GM12878 (cell line): ENCODE results near the gene FANCM. TPM values are rescaled to one million over a fixed set of nuclear protein-coding genes. Genes with fewer than 3 reads are reported as not detected.

Experiments used
- ATAC-seq: fragments of 200-7000 bp; cut with Tn5 transposase; 3 replicates; pipeline ENCODE4 v1.9.1; 2020; ENCODE audit warnings: mild to moderate bottlenecking, moderate library complexity
- BruUV-seq: library from RNA; stranded (reverse); fragments of 400-500 nt; replicated peaks from 2 replicates; lab custom pipeline; 2021; lab: Mats Ljungman, UMichigan
- CTCF ChIA-PET: fragments of 300-600 bp; sonication (Branson Sonifier 250); formaldehyde crosslinking; extraction: SDS; loops from one replicate; lab custom pipeline; 2021; ENCODE audit warnings: inconsistent platforms; lab: Yijun Ruan, JAX
- POLR2A ChIA-PET: fragments of 350-600 bp; formaldehyde crosslinking; extraction: SDS; loops from one replicate; lab custom pipeline; 2021; ENCODE audit warnings: inconsistent platforms; lab: Charles Lee
- RAD21 ChIA-PET: fragments of 300-600 bp; sonication (Branson Sonifier 250); formaldehyde crosslinking; loops from one replicate; lab custom pipeline; 2023; ENCODE audit warnings: antibody characterized with exemption; ENCODE audit not compliant: unreplicated experiment; lab: Charles Lee
- SMC1A ChIA-PET: fragments of 300-600 bp; sonication (Branson Sonifier 250); formaldehyde crosslinking; loops from one replicate; lab custom pipeline; 2023; ENCODE audit not compliant: unreplicated experiment, uncharacterized antibody; lab: Charles Lee
- DNase-seq: peaks from one replicate; pipeline ENCODE4 v3.0.0-alpha.2; 2011; ENCODE audit warnings: low read depth, low spot score
- FAIRE-seq: peaks from 3 replicates; lab custom pipeline; 2011; peaks lifted over from hg19 to GRCh38; lab: Jason Lieb, UNC
- H2AFZ ChIP-seq: 2 replicates; pipeline ENCODE4 v1.6.0; 2011; ENCODE audit warnings: low read depth, low read length, control low read depth; ENCODE audit not compliant: control insufficient read depth
- H3K27ac ChIP-seq: 2 replicates; pipeline ENCODE4 v1.5.1; 2011; ENCODE audit warnings: control low read depth; ENCODE audit not compliant: control insufficient read depth, insufficient read depth
- H3K27me3 ChIP-seq, 2 experiments: replicated peaks in 1 of 2; 2 replicates each; pipeline versions ENCODE4 v1.6.0 to v1.6.1; 2011; ENCODE audit warnings: low read length in 1 of 2; ENCODE audit not compliant: control insufficient read depth in 2 of 2, insufficient read depth in 2 of 2
- H3K36me3 ChIP-seq, 2 experiments: 2 replicates each; pipeline ENCODE4 v1.5.1; 2011; ENCODE audit warnings: low read length in 1 of 2; ENCODE audit not compliant: control insufficient read depth in 2 of 2, insufficient read depth in 2 of 2
- H3K4me1 ChIP-seq: 2 replicates; pipeline ENCODE4 v1.6.1; 2011; ENCODE audit warnings: mild to moderate bottlenecking, low read length, moderate library complexity, mixed read lengths; ENCODE audit not compliant: control insufficient read depth, insufficient read depth
- H3K4me2 ChIP-seq: 2 replicates; pipeline ENCODE4 v1.6.0; 2011; ENCODE audit warnings: control low read depth; ENCODE audit not compliant: control insufficient read depth, insufficient read depth
- H3K4me3 ChIP-seq: fragments of 200-600 bp; sonication (generic); 2 replicates; pipeline ENCODE4 v1.5.1; 2016
- H3K79me2 ChIP-seq: 2 replicates; pipeline ENCODE4 v1.6.0; 2011; ENCODE audit warnings: low read length; ENCODE audit not compliant: control insufficient read depth, insufficient read depth
- H3K9ac ChIP-seq: 2 replicates; pipeline ENCODE4 v1.8.0; 2011; ENCODE audit warnings: low read length, control low read depth, mixed read lengths; ENCODE audit not compliant: control insufficient read depth, insufficient read depth
- H3K9me3 ChIP-seq: replicated peaks from 3 replicates; pipeline ENCODE4 v1.5.1; 2011; ENCODE audit warnings: mild to moderate bottlenecking, low read length; ENCODE audit not compliant: control insufficient read depth, insufficient read depth
- H4K20me1 ChIP-seq: 2 replicates; pipeline ENCODE4 v1.6.0; 2011; ENCODE audit not compliant: control insufficient read depth, insufficient read depth
- CHD2 ChIP-seq: IDR thresholded peaks from 2 replicates; pipeline ENCODE4 v1.6.1; 2011; ENCODE audit warnings: low read depth, low read length, improper control_type of control experiment, borderline replicate concordance
- DPF2 ChIP-seq: fragments of 450-650 bp; IDR thresholded peaks from 2 replicates; pipeline ENCODE4 v1.6.1; 2017; ENCODE audit warnings: mild to moderate bottlenecking
- EP300 ChIP-seq, 2 experiments: fragments of 150-350 bp in 1 of 2; IDR thresholded peaks; 2 replicates each; pipeline ENCODE4 v1.6.1; 2011 to 2012; ENCODE audit warnings: low read depth in 2 of 2, low read length in 2 of 2, borderline replicate concordance in 1 of 2, improper control_type of control experiment in 1 of 2, inconsistent platforms in 1 of 2; ENCODE audit not compliant: control insufficient read depth in 1 of 2
- FOXK2 ChIP-seq: fragments of 450-650 bp; IDR thresholded peaks from 2 replicates; pipeline ENCODE4 v1.6.1; 2017; ENCODE audit warnings: mild to moderate bottlenecking, moderate library complexity
- GABPA ChIP-seq: IDR thresholded peaks from 2 replicates; pipeline ENCODE4 v1.6.1; 2014; ENCODE audit warnings: antibody characterized with exemption, low read depth, mild to moderate bottlenecking, inconsistent platforms
- JUND ChIP-seq: IDR thresholded peaks from 2 replicates; pipeline ENCODE4 v1.6.1; 2012; ENCODE audit warnings: low read depth, mild to moderate bottlenecking, low read length, improper control_type of control experiment, moderate library complexity
- MTA2 ChIP-seq: fragments of 450-650 bp; IDR thresholded peaks from 2 replicates; pipeline ENCODE4 v1.6.1; 2016; ENCODE audit warnings: low read depth, mild to moderate bottlenecking, moderate library complexity
- NFIC ChIP-seq: IDR thresholded peaks from 2 replicates; pipeline ENCODE4 v1.6.1; 2012; ENCODE audit warnings: low read depth, mild to moderate bottlenecking, inconsistent platforms, low read length, moderate library complexity
- NFXL1 ChIP-seq: fragments of 450-650 bp; IDR thresholded peaks from 2 replicates; pipeline ENCODE4 v1.6.1; 2017; ENCODE audit warnings: antibody characterized with exemption, mild to moderate bottlenecking, borderline replicate concordance
- PKNOX1 ChIP-seq: fragments of 450-650 bp; IDR thresholded peaks from 2 replicates; pipeline ENCODE4 v1.6.1; 2016; ENCODE audit warnings: mild to moderate bottlenecking
- POLR2A ChIP-seq: IDR thresholded peaks from 2 replicates; pipeline ENCODE4 v1.6.1; 2011; ENCODE audit warnings: low read depth, mild to moderate bottlenecking, low read length
- RCOR1 ChIP-seq: conservative IDR thresholded peaks from 2 replicates; pipeline ENCODE4 v1.6.1; 2012; ENCODE audit warnings: low read depth, low read length, improper control_type of control experiment
- SIX5 ChIP-seq: IDR thresholded peaks from 2 replicates; pipeline ENCODE4 v1.6.1; 2011; ENCODE audit warnings: mild to moderate bottlenecking, low read depth, low read length, moderate library complexity; ENCODE audit not compliant: severe bottlenecking
- ZNF384 ChIP-seq: IDR thresholded peaks from 2 replicates; pipeline ENCODE4 v1.6.1; 2012; ENCODE audit warnings: low read depth, mild to moderate bottlenecking, low read length, improper control_type of control experiment, borderline replicate concordance
- WGBS: methylation state at CpG from one replicate; pipeline ENCODE4 v1.1.6; 2016; ENCODE audit warnings: low lambda C conversion rate; ENCODE audit not compliant: insufficient replicate concordance, insufficient coverage; ENCODE audit errors: missing lambda C conversion rate; 5-methylcytosine and 5-hydroxymethylcytosine counted together
- in situ Hi-C: fragments of 300-500 bp; cut with MboI; formaldehyde crosslinking; loops from 9 replicates; pipeline ENCODE4 v1.14.3; 2018; ENCODE audit warnings: mixed read lengths
- intact Hi-C: fragments of 100-400 bp; cut with micrococcal nuclease; formaldehyde crosslinking; loops from one replicate; pipeline ENCODE4 v1.14.2; 2022; ENCODE audit not compliant: unreplicated experiment
- polyA plus RNA-seq, 11 experiments: library from polyadenylated mRNA; depleted of rRNA in 4 of 11; unstranded in 6 of 11; stranded (reverse) in 5 of 11; fragments of >200 nt; fragmentation: Nextera tagmentation in 4 of 11; fragmentation: Illumina TruSeq in 1 of 11; extraction: Ambion mirVana in 4 of 11; extraction: Trizol in 1 of 11; gene quantifications; 1 replicate in 1 of 11; 2 replicates in 10 of 11; pipeline versions ENCODE4 v1.2.1 to v1.2.3, GENCODE V29; 2011 to 2016; ENCODE audit warnings: inconsistent platforms in 2 of 11, missing spikeins in 2 of 11, low read depth in 1 of 11
- total RNA-seq, 4 experiments: library from RNA; depleted of rRNA in 3 of 4; stranded (reverse); fragments of >200 nt in 3 of 4; fragmentation: Illumina TruSeq in 1 of 4; extraction: Trizol in 1 of 4; gene quantifications; 2 replicates each; pipeline versions ENCODE4 v1.2.1 to v1.2.3, GENCODE V29; 2013 to 2021
- TF ChIP-seq, protein P1 (sequence below): fragments of 450-650 bp; formaldehyde crosslinking; IDR thresholded peaks from 2 replicates; pipeline ENCODE4 v1.4.0; 2022; ENCODE audit warnings: mild to moderate bottlenecking, moderate library complexity

Gene FANCM
- total and polyA plus RNA-seq, 10 of the 15 experiments (the other 5 are each of a cell fraction or from before 2014, with no cell fraction given) = 6.4 to 17.6 (median 10.6) TPM

DNA sequence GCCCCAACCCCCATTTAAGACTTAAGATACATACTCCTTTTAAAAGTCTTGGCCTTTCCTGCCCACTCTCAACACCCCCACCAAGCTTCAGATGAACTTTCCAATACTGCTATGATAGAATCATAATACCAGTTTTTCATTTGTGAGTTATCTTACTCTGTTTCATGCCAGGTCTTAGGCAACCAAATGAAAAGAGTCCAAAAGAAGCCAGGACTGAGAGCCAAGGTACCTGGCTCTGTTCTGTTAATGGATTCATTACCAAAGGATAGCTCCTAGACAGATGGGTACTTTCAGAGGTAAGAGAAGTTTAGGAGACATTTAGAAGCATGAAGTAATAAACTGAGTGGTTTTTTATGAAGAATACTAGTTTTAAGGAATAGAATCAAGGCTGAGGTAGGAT is 34.2 kb downstream of the FANCM start:
- Histone ChIP-seq H3K79me2 (no peaks in the 10 kb centered on the region), H3K36me3 (peaks cover 0 to 4% of the 10 kb centered on the region in 2 experiments; a peak in 3 of 4 replicates), H4K20me1 (no peaks in the 10 kb centered on the region), H3K4me1 (no peaks in the 10 kb centered on the region), H3K4me3 (no peak overlapping the region), H3K27ac (no peak overlapping the region), H3K27me3 (no peaks in the 10 kb centered on the region), H3K9me3 (no peaks in the 10 kb centered on the region), H3K9ac (no peak overlapping the region), H2AFZ (no peak overlapping the region), H3K4me2 (no peak overlapping the region)
- ChIA-PET POLR2A (interaction anchor here (1.1 kb wide), 1 partner anchor 9 kb away, joined by 3 read pairs; no protein-coding TSS in a partner anchor), CTCF (interaction anchor here (1.1 to 2.0 kb wide), 3 partner anchors 12 to 99 kb away, joined by 3 to 7 read pairs (median 4); no protein-coding TSS in a partner anchor), RAD21 (no interaction called here), SMC1A (no interaction called here)
- no TSS peak for BruUV-seq
- ATAC-seq (no peak), FAIRE-seq (no peak), DNase-seq (no peak)
- in situ Hi-C loops (no loop called here), intact Hi-C loops (no loop called here)
- TF ChIP-seq FOXK2 (no peak), PKNOX1 (no peak), NFXL1 (no peak), POLR2A (no peak), CHD2 (no peak)

DNA sequence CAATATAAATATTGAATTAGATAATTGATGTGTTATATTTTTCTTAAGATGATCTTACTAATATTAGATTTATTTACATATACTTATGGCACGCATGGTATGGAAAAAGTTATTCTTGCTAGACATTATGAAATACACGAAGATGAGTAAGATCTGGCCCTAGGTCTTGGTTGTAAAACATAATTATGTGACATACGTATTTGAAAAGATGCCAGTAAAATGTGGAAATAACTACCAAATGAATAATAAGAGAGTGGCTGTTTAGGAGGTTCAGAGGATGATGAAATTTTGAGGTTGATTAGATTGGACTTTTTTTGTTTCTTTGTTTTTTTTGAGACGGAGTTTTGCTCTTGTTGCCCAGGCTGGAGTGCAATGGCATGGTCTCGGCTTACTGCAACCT is 41.3 kb downstream of the FANCM start:
- ChIA-PET RAD21 (no interaction called here), SMC1A (interaction anchor here (1.4 kb wide), 1 partner anchor 77 kb away, joined by 4 read pairs; no protein-coding TSS in a partner anchor), CTCF (interaction anchor here (1.2 kb wide), 1 partner anchor 19 kb away, joined by 5 read pairs; no protein-coding TSS in a partner anchor), POLR2A (no interaction called here)
- in situ Hi-C loops (no loop called here), intact Hi-C loops (no loop called here)
- Histone ChIP-seq H3K27me3 (no peaks in the 10 kb centered on the region), H2AFZ (no peak overlapping the region), H3K27ac (no peak overlapping the region), H3K9ac (no peak overlapping the region), H3K4me1 (no peaks in the 10 kb centered on the region), H3K36me3 (no peaks in the 10 kb centered on the region; a peak in 1 of 4 replicates), H3K79me2 (no peaks in the 10 kb centered on the region), H3K4me3 (no peak overlapping the region), H3K9me3 (no peaks in the 10 kb centered on the region), H4K20me1 (no peaks in the 10 kb centered on the region), H3K4me2 (no peak overlapping the region)
- FAIRE-seq (no peak), DNase-seq (no peak), ATAC-seq (no peak)
- 77% methylated on average over 5 of the region's 5 CpGs for WGBS
- no TSS peak for BruUV-seq
- TF ChIP-seq EP300 (IDR thresholded peaks at IDR 0.05; ENCODE audit: borderline replicate concordance in 1 of 2, control insufficient read depth in 1 of 2, low read depth in 2 of 2, low read length in 2 of 2) = no peak
- TF ChIP-seq ZNF384 = no peak
- TF ChIP-seq MTA2 = no peak
- no peak for TF ChIP-seq CHD2
- TF ChIP-seq GABPA = no peak
- no peak for TF ChIP-seq RCOR1
- TF ChIP-seq, protein P1, sequence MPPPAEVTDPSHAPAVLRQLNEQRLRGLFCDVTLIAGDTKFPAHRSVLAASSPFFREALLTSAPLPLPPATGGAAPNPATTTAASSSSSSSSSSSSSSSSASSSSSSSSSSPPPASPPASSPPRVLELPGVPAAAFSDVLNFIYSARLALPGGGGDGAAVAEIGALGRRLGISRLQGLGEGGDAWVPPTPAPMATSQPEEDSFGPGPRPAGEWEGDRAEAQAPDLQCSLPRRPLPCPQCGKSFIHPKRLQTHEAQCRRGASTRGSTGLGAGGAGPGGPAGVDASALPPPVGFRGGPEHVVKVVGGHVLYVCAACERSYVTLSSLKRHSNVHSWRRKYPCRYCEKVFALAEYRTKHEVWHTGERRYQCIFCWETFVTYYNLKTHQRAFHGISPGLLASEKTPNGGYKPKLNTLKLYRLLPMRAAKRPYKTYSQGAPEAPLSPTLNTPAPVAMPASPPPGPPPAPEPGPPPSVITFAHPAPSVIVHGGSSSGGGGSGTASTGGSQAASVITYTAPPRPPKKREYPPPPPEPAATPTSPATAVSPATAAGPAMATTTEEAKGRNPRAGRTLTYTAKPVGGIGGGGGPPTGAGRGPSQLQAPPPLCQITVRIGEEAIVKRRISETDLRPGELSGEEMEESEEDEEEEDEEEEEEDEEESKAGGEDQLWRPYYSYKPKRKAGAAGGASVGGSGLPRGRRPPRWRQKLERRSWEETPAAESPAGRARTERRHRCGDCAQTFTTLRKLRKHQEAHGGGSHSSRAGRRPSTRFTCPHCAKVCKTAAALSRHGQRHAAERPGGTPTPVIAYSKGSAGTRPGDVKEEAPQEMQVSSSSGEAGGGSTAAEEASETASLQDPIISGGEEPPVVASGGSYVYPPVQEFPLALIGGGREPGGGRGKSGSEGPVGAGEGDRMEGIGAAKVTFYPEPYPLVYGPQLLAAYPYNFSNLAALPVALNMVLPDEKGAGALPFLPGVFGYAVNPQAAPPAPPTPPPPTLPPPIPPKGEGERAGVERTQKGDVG (CRISPR knock-in tag) = no peak
- no peak for TF ChIP-seq DPF2
- TF ChIP-seq NFIC = no peak
- no peak for TF ChIP-seq JUND
- no peak for TF ChIP-seq SIX5
